Pancreas (tissue), 10 donors: ENCODE results near the gene ETNK2. TPM values are rescaled to one million over a fixed set of nuclear protein-coding genes. Genes with fewer than 3 reads are reported as not detected.

Experiments used
- ATAC-seq, 4 donors: fragments of 200-7000 bp; cut with Tn5 transposase; one replicate each; pipeline versions ENCODE4 v1.8.0 to v1.9.1; 2020; ENCODE audit warnings: mild to moderate bottlenecking in 4 of 4, moderate library complexity in 4 of 4
- DNase-seq, 6 donors: peaks; one replicate each; pipeline ENCODE4 v3.0.0-alpha.2; 2020
- FAIRE-seq: peaks from 2 replicates; lab custom pipeline; 2012; peaks lifted over from hg19 to GRCh38; lab: Jason Lieb, UNC
- H3K27ac ChIP-seq, 4 donors: fragments of 200-600 bp; sonication (generic); 1 replicate in 3 of 4; 2 replicates in 1 of 4; pipeline versions ENCODE4 v1.5.0 to v1.8.0; 2020
- H3K27me3 ChIP-seq, 4 donors: fragments of 200-600 bp; one replicate each; pipeline ENCODE4 v1.8.0; 2021
- H3K36me3 ChIP-seq, 3 donors: fragments of 200-600 bp; sonication (generic) in 1 of 3; one replicate each; pipeline versions ENCODE4 v1.5.0 to v1.8.0; 2020 to 2021
- H3K4me1 ChIP-seq, 3 donors: fragments of 200-600 bp; one replicate each; pipeline ENCODE4 v1.8.0; 2021
- H3K4me3 ChIP-seq, 4 donors: fragments of 200-600 bp; sonication (generic) in 2 of 4; one replicate each; pipeline versions ENCODE4 v1.5.0 to v1.8.0; 2020 to 2021
- H3K9me3 ChIP-seq, 4 donors: fragments of 200-600 bp; one replicate each; pipeline ENCODE4 v1.8.0; 2021
- CTCF ChIP-seq, 4 donors: fragments of 200-600 bp; sonication (generic) in 3 of 4; IDR thresholded peaks; one replicate each; pipeline versions ENCODE4 v1.5.0 to v1.8.0; 2021; ENCODE audit warnings: antibody characterized with exemption in 4 of 4
- WGBS, 2 donors: extraction: QIAGEN DNeasy Blood & Tissue Kit; methylation state at CpG; one replicate each; pipeline ENCODE4 v1.1.7; 2013; 5-methylcytosine and 5-hydroxymethylcytosine counted together
- intact Hi-C, 3 donors: fragments of 100-400 bp; cut with DNase I; formaldehyde crosslinking; loops; one replicate each; pipeline versions ENCODE4 v1.11.1 to v1.14.2; 2022
- polyA plus RNA-seq, 2 donors: library from polyadenylated mRNA; stranded (reverse); fragments of 200-250 nt; gene quantifications; one replicate each; pipeline ENCODE4 v1.2.3, GENCODE V29; 2013
- total RNA-seq, 6 donors: library from RNA; stranded (reverse); fragmentation: NEBNext Ultra II Directional in 4 of 6; extraction: Animal tissue kit (Norgen Biotek cat#: 25700) in 4 of 6; gene quantifications; one replicate each; pipeline versions ENCODE4 v1.2.1 to v1.2.4, GENCODE V29; 2021 to 2023
- donor health status: healthy with polysubstance abuse.
- donor health status: DM: no; HTN: no; CAD: no; lungs with moderate emphysema.
- donor health status: DM: no; HTN: no; CAD: no.
- donor health status: control.
- donor health status: control.
- donor health status: Bipolar disorder and iron deficiency.
- donor health status: DM: yes; HTN: yes; CAD: no.
- donor health status: DM: no; HTN: no; CAD: no.
- donor health status: DM: no; HTN: no; CAD: no.
- donor health status: DM: yes; HTN: yes; CAD: no.

Gene ETNK2
- total and polyA plus RNA-seq, 8 donors = 3.8 to 15.5 (median 6.9) TPM

- Histone ChIP-seq H3K27ac (peak overlapping the region in 1 of 4 donors; percentile 5), H3K4me1 (peaks cover 6 to 30% (median 20%) of the 10 kb centered on the region in 3 donors)
These were observed 46.7 kb downstream of the ETNK2 start for GRCh38 chr1:204105131-204105515.

GRCh38 chr1:204104331-204105130 is 47.3 kb downstream of the ETNK2 start:
- intact Hi-C loops = no loop called here
- no peaks in the 10 kb centered on the region for H3K27me3 ChIP-seq
- H3K9me3 ChIP-seq = no peaks in the 10 kb centered on the region
- no peak for FAIRE-seq
- H3K4me1 ChIP-seq = peaks cover 6 to 30% (median 20%) of the 10 kb centered on the region in 3 donors
- no peak for DNase-seq
- no peak overlapping the region for H3K4me3 ChIP-seq
- peak; percentile 57 to 72 (median 61) for ATAC-seq
- no peaks in the 10 kb centered on the region for H3K36me3 ChIP-seq
- 59 to 60% methylated on average over 14 of the region's 14 CpGs for WGBS, 2 donors
- H3K27ac ChIP-seq = peak overlapping the region in 3 of 4 donors; percentile 5 to 52 (median 31)
- TF ChIP-seq CTCF (IDR thresholded peaks at IDR 0.05) = no peak

More at GRCh38 chr1:204105131-204105515, 46.7 kb downstream of the ETNK2 start:
- Histone ChIP-seq H3K4me3 (no peak overlapping the region), H3K9me3 (no peaks in the 10 kb centered on the region), H3K27me3 (no peaks in the 10 kb centered on the region), H3K36me3 (no peaks in the 10 kb centered on the region)
- no peak for TF ChIP-seq CTCF (IDR thresholded peaks at IDR 0.05)
- ATAC-seq (no peak), DNase-seq (no peak), FAIRE-seq (no peak)
- 88 to 92% methylated on average over 6 of the region's 6 CpGs for WGBS, 2 donors
- intact Hi-C loops = no loop called here

GRCh38 chr1:204103431-204103741 is 48.5 kb downstream of the ETNK2 start:
- 82 to 93% methylated on average over 2 of the region's 2 CpGs for WGBS, 2 donors
- Histone ChIP-seq H3K27me3 (no peaks in the 10 kb centered on the region), H3K4me1 (peaks cover 6 to 30% (median 20%) of the 10 kb centered on the region in 3 donors), H3K27ac (peak overlapping the region in 3 of 4 donors; percentile 24 to 52 (median 31)), H3K36me3 (no peaks in the 10 kb centered on the region), H3K9me3 (no peaks in the 10 kb centered on the region), H3K4me3 (no peak overlapping the region)
- ATAC-seq (peak in 1 of 4 donors; percentile 5), DNase-seq (no peak), FAIRE-seq (no peak)
- intact Hi-C loops = no loop called here
- TF ChIP-seq CTCF (IDR thresholded peaks at IDR 0.05) = no peak

GRCh38 chr1:204102739-204103430 is 49.0 kb downstream of the ETNK2 start:
- no peak for DNase-seq
- Histone ChIP-seq H3K36me3 (no peaks in the 10 kb centered on the region), H3K4me3 (no peak overlapping the region), H3K9me3 (no peaks in the 10 kb centered on the region), H3K27me3 (no peaks in the 10 kb centered on the region), H3K27ac (no peak overlapping the region), H3K4me1 (peaks cover 6 to 30% (median 20%) of the 10 kb centered on the region in 3 donors)
- intact Hi-C loops = no loop called here
- peak in 1 of 4 donors; percentile 29 for ATAC-seq
- TF ChIP-seq CTCF (IDR thresholded peaks at IDR 0.05) = no peak
- 54 to 61% methylated on average over 3 of the region's 3 CpGs for WGBS, 2 donors
- no peak for FAIRE-seq
